ENCODE data around the gene NPVF.
A peak's percentile ranks its signal among the peaks of the same experiment; 100 is the strongest.

NPVF gene

DNA sequence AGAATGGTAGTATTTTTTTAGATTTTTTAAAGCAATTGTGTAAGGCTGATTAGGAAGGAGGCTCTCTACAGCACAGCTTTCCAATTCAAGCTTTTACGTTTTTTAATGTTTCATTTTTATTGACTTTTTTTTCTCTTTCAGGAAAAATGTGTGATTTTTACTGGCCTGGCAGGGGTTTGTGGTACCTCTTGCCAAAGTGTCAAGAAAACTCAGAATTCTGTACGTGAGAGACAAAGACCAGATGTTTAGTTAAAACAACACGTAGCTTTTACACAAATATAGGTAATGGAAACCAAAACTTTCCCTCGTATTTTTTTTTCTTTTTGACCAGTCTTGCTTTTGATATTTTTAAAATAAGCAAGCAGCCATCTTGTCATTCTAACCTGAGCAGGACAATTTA, 6.0 kb upstream of the NPVF start:
- DNase-seq (ENCODE audit: low spot score) = no peak

DNA sequence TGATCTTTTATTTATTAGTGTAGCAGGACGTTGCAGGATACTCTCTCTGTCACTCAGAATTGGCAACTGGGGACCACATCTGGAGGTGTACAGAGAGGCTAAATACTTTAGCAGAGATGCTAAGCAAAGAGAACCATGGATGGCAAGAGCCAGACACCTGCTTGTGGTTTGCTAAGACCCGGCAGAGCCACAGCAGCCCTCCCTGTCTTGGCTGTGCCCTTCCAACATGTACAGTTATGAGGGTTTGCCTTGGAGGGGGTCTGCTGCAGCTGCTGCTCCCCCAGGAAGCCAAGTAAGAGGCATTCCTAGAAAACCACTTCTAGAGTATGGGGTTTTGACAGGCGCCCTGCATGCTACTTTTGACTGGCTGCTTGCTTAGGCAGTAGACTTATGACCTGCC, 5.1 kb downstream of the NPVF start:
- DNase-seq (ENCODE audit: low spot score) = no peak

DNA sequence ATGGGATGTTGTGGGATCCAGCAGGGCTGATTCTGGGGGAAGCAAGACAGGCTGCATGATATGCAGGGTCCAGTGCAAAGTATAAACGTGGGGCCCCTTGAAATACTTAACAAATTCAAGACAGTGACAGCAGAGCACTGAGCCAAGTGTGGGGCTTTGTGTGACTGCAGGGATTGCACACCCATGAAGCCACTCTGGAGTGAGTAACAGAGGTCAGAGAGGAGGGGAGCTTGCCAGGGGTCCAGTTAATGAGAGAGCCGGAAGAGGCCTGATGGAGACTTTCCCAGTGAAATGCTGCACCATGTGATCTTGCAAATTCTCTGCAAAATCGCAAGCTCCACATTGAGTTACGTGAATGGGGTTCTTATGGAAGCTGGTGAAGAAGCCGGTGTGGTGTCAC, 5.6 kb downstream of the NPVF start:
- no peak for DNase-seq (ENCODE audit: low spot score)

DNA sequence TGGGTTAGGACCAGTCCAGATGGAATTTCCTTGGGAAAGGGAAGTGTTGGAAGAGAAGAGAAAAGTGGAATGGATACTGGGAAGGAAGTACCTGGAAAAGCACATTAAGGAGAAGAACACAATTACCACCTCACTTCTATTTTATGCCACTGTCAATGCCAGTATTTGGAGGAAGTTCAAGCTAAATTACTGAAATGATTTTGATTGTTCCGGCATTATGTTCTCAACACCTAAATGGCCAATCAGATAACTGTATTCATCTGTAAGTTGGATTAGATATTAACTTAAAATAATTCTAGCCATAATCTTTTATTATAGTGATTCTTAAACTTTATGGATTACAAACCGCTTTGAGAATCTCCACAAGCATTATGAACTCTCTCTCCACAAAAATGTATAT, 7.3 kb downstream of the NPVF start:
- no peak for DNase-seq (ENCODE audit: low spot score)

DNA sequence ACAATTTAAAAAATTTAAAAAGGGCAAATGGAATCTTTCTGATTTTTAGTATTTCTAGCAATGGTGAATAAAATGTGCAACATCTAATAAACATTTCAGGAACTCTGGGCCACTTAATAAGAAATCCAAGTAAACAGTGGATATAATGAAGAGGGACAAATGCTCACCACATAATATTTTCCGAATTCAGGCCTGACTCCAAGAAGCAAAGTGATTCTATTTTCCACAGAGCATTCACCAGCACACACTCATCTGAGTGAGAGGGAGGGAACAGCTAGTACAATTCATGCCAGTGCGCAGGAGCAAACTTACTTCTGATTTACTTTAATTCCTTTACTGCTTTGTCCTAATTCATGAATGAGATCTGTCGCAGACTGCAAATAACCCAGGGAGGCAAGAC, 10.1 kb downstream of the NPVF start:
- DNase-seq (ENCODE audit: low spot score) = no peak

DNA sequence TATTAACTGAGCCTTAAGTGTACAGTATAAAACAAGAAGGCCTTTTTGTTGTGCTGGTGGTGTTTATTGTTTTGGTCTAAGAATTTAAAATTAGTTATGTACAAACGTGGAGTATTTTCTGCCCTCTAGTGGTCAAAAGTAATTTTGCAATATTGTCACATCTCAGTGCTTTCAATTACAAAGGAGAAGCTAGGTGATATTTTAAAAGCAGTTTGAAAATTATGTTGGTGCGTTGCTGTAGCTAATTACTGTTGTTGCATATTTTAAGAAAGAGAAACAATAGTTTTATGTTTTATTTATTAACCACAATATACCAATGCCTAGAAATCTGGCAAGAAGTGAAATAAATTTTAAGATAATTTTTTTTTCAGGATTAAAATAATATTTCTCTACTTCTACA, 11.4 kb downstream of the NPVF start:
- DNase-seq (ENCODE audit: low spot score) = peak; percentile 58

DNA sequence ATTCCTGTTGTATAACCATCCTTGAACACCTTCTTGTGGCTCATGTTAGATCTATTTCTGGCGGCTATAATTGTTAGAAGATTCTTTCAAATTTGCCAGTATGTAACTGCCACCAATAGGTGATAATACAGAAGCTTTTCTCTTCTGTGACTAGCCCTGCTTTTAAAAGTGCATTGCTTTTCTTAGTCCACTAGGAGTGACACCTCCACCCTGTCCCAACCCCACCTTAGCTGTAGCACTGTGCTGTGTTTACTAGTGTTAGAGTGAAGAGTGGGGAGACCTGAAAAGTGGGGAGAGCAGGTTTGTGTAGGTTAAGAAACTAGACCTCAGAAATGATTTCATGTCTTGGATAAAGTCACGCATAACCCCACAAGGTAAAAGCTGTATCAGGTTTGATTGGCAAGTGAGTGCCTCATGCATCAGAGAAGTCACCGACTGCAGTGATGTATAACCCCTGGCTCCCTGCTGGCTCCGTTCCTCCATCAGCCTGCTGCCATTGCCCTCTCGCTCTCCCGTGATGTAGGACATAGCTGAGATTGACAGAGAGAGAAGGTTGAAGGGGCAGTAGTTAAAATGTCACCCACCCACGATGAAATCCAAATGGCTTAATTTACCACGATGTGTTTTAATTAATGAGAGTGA, 12.5 kb downstream of the NPVF start:
- DNase-seq (ENCODE audit: low spot score) = no peak

DNA sequence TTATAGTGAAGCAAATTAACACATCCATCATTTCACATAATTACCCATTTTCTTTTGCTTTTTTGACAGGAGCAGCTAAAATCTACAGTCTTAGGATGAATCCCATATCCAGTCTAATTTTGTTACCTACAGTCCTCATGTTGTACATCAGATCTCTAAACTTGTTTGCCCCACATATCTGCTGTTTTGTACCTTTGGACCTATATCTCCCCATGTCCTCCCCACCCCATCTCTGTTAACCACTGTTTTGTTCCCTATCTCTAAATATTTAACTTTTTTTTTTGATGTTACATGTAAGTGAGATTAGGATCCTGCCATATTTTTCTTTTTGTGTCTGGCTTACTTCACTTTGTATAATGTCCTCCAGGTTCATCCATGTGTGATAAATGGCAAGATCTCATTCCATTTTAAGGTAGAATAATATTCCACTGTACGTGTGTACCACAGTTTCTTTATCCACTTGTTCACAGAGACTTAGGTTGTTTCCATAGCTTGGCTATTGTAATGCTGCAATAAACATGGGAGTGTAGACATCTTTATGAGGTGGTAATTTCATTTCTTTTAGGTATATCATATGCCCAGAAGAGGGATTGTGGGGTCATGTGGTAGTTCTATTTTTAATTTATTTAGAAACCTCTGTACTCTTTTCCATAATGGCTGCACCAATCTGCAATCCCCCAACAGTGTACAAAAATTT, 19.6 kb downstream of the NPVF start:
- DNase-seq (ENCODE audit: low spot score) = no peak

DNA sequence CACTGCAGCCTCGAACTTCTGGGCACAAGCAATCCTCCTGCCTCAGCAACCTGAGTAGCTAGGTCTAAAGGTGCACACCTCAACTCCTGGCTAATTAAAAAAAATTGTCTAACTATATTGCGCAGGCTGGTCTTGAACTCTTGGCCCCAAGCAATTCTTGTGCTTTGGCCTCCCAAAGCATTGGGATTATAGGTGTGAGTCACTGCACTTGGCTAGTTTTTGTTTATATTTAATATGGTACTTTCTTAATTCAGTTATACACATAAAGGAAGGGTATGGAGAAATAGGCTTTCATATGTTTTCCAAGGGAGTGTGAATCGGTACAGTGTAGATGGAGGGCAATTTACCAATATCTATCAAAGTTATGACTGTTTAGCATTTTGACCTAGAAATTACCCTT, 20.4 kb downstream of the NPVF start:
- no peak for DNase-seq (ENCODE audit: low spot score)

DNA sequence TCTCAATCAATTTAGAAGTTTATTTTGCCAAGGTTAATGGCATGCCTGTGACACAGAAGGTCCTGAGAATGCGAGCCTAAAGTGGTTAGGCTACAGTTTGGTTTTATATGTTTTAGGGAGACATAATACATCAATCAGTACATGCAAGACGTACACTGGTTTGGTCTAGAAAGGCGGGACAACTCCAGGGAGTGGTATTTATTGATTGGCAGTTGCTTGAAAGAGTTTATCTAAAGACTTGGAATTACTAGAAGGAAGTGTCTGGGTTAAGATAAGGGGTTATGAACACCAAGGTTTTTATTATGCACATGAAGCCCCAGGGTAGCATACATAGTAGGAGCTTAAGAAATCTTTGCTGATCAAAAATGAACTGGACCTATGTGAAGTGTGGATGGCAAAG, 21.5 kb downstream of the NPVF start:
- DNase-seq (ENCODE audit: low spot score) = no peak

DNA sequence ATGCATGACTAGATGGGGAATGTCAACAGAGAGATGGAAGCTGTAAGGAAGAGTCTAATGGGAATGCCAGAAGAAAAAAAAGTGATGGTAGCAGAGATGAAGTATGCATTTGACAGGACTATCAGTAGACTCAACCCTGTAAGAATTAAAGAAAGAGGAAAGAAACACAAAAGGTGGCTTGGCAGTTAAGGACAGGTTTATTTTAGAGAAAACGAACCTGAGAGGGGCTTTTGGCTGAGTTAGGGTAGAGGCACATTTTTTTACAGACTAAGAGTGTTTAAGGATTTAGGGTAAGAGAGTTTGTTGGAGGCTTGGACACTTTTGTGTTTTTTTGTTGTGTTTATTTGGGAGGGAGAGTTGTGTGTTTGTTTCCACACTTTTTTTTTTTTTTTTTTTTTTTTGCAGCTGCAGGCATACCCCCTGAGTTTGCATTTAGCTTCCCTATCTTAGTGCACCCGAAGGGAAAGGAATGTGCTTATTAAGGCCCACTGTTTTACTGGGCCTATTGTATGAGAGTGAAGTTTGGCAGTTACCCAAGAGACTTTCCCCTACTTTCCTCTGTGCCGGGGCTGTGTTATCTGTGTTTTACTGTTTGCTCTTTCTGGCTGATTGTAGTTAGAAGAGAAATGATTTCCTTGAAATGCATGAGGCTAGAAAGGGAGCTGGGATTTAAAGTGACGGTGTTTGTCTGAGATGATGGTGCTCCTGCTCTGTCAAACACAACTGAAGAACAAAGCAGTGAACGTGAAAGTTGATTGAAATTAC, 32.0 kb downstream of the NPVF start:
- DNase-seq (ENCODE audit: low spot score) = no peak

DNA sequence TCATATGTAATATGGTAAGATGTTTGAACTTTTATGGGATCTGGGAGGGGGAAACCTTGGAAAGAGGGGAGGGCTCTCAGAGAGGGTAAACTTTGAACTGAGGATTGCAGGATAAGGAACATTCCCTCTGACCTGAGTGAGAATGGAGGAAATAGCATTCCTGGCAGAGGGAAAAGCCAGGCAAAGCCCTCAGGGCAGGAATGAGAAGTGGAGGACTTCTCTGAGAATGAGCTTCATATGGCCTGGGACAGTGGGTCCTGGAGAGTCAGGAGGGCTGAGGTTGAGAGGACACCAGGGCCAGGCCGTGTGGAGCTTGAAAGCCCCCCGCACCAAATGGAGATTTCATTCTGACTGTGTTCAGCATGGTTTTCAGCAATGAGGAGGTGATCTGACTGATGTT, 34.2 kb downstream of the NPVF start:
- no peak for DNase-seq (ENCODE audit: low spot score)

DNA sequence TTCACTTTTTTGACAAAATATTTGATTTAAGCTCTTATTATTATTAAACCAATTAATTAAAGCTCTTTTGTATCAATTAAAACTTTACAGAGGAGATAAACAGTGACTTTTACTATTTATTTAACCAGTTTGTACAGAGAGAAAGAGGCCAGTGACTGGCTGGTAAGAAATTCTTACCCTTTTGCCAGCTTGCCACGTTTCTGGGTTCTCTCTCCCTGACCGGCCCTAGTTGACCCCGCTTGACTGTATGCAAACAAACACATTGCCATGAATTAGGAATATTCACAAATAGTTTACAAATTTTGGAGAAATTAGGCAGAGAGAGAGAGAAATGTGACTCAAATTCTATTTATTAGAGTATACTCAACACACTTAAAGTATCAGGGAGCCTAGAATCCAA, 36.2 kb downstream of the NPVF start:
- DNase-seq (ENCODE audit: low spot score) = no peak

DNA sequence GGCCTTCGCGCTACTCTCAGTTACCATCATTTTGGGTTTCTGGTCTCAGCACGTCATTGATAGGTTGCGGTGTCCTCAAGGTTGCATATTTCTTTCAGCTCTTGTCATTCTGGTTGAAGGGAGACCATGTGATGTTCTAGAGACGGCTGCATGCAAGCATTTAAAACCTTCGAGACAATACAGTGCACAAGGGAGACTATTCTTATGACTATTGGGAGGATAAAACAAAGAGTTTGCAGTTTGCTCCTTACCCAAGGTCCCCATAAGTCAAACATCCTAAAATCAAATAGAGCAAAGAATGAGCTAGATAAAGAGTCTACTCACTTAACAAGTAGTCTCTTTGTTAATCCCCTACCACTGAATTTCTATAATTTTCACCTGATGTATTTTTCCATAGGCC, 39.1 kb downstream of the NPVF start:
- no peak for DNase-seq (ENCODE audit: low spot score)

DNA sequence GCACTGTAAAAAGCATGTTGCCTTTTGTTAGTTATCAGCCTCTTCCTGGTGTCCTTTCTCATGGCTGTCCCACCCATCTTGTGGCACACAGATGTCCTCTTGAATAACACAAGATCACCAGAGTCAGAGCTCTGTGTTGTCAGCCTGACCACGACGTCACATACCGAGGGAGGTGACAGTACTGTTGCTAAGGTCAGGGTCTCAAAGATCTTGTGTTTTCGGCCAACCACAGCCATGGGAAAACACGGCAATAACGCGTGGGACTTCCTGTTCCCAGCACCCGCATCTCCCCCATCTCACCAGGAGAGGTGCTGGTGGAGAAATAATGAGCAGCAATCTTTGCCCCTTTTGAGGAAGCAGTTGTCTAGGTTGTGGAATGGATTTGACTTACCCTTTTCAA, 40.4 kb downstream of the NPVF start:
- DNase-seq (ENCODE audit: low spot score) = no peak

DNA sequence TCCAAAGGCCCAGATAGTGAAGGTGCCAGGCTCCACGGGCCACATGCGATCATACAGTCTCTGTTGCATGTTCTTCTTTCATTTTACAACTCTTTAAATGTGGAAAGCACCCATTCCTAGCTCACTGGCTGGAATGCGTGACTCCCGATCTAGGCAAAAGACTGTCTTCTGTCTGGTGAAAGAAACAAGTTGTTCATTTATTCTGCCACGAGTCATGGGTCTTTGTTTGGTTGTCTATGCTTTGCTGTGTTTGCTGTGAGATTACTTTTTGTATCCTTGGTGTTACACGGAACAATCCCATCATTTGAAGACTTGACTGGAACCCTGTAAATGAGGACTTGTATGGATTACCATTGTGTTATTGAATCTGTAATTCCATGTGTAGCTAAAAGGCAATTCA, 41.9 kb downstream of the NPVF start:
- DNase-seq (ENCODE audit: low spot score) = no peak

DNA sequence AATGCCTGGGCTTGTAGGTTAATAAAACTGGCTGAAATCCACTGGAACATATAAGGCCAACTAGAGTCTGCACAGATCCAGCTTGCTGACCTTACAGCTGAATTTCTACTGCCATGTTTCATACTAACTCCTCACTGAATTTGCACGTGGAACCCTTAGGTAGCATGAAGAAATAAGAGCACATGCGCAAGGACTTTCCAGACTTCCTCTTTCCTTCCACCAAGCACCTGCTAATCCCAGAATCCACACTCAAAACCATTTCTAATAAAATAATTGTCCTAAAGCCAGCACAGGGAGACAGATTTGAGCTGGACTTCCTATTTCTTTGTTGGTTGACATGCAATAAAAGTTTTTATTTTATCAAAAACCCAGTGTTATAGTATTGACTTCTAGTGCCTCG, 46.8 kb downstream of the NPVF start:
- no peak for DNase-seq (ENCODE audit: low spot score)

DNA sequence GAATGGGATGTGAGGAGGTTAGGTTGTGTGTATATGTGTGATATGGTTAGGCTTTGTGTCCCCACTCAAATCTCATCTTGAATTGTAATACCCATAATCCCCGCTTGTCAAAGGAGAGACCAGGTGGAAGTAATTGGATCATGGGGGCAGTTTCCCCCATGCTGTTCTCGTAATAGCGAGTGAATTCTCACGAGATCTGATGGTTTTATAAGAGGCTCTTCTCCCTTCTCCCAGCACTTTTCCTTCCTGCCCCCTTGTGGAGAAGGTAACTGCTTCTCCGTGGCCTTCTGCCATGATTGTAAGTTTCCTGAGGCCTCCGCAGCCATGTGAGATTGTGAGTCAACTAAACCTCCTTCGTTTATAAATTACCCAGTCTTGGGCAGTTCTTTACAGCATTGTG, 47.3 kb downstream of the NPVF start:
- DNase-seq (ENCODE audit: low spot score) = no peak

DNA sequence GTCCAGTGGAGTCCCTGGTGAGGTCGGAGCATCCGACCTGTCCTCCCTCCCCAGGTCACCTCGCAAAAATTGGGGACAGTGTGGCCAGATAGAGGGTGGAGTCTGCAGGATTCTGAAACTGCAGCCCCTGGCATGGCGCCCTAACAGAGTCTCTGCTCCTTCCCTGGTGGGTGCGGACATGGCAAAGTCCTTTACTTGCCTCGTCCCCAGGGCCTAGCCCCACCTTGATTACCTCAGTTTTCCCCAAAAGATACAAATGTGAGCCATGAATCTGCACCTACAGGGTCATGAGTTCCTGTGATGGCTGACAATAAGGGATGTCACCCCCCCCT, 47.7 kb downstream of the NPVF start:
- DNase-seq (ENCODE audit: low spot score) = no peak

DNA sequence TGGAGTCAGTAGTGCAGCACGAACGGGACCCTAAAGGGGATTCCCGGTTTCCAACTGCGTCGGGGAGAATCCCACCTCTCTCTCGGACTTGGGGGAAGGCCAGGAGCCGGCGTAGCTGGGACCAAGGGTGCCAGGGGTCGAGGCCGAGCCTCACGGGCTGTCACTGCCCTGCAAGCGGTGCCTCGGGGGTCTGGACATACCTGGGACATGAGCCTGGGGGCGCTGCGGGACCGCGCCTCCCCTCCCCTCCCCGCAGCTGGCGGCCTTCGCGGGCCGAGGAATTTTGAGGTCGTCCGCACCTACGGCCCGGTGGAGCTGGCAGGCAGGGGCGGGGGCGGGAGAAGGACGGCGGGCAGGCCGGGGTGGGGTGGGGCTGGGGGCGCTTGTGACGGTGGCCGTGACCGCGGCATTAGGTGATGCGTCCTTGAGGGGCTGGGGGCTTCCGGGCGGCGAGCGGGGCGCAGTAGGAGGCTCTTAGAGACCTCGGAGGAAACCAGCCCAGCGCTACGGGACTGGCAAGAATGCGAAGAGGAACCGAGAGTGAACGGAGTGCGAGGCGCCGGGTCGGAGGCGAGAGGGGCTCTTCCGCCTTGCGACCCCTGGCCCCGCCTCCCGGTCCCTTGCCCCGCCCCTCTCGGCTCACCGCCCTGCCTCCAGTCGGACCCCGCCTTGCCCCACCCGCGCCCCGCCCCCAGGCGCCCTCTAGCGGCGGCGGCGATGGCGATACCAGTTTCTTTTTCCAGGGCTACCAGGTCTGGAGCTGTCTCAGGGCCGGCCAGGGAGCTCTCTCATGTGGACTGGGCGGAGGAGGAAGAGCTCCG, 48.3 kb downstream of the NPVF start:
- DNase-seq (ENCODE audit: low spot score) = peak; percentile 88

DNA sequence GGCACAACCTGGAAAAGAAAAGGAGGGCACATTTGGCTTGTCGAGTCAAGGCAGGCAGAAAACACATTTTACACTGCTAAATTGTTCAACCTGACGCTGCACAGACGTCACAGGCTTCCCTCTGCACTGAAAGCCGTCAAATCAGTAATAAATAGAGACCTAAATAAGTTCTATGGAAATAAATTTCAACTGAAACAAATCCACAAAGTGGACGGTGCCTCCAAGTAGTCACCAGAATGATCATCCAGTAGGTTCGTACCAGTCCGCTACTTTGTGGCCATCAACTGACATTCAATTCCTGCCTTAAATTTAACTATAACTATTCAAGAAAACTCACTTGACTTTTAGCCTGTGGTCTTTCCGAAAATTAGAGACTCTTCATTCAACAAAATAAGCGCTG, 49.0 kb downstream of the NPVF start:
- DNase-seq (ENCODE audit: low spot score) = no peak
